GM12892 (cell line): ENCODE data around the gene HINT1.

Source experiments
- POLR2A ChIP-seq: IDR thresholded peaks from 2 replicates; pipeline ENCODE4 v1.6.1; 2011; ENCODE audit warnings: low read depth, low read length, control low read depth
- POLR2AphosphoS5 ChIP-seq: IDR thresholded peaks from 2 replicates; pipeline ENCODE4 v1.6.1; 2011; ENCODE audit warnings: low read depth, low read length, control low read depth

DNA sequence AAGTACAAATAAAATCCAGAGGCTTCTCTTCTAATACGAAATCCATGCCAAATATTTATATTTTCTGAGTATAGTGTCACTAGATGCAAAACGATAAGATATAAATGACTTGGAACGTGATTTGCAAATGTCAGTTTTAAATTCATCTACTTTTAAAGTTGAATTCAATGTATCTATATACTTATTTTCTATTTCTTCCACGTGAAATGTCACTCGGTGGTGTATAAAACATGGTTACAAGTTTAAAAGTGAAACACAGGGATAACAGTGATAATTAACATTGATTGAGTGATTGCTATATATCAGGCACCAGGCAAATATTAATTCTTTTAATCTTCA lies 54.8 kb downstream of the HINT1 start:
- TF ChIP-seq POLR2AphosphoS5 (no peak), POLR2A (no peak)
